Activated CD4-positive, alpha-beta T cell treated with anti-CD3 and anti-CD28 coated beads, Interleukin-2, Interleukin-6, amounts not matched to agents 100 ng/mL and 50 ng/mL, durations not matched to agents 16 hours and 8 hours (primary cell): Measurements from ENCODE around the gene MORF4L2.

Experiments used
- DNase-seq: peaks from one replicate; pipeline ENCODE4 v3.0.0-alpha.2; 2020

The MORF4L2 gene, protein sequence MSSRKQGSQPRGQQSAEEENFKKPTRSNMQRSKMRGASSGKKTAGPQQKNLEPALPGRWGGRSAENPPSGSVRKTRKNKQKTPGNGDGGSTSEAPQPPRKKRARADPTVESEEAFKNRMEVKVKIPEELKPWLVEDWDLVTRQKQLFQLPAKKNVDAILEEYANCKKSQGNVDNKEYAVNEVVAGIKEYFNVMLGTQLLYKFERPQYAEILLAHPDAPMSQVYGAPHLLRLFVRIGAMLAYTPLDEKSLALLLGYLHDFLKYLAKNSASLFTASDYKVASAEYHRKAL

DNA sequence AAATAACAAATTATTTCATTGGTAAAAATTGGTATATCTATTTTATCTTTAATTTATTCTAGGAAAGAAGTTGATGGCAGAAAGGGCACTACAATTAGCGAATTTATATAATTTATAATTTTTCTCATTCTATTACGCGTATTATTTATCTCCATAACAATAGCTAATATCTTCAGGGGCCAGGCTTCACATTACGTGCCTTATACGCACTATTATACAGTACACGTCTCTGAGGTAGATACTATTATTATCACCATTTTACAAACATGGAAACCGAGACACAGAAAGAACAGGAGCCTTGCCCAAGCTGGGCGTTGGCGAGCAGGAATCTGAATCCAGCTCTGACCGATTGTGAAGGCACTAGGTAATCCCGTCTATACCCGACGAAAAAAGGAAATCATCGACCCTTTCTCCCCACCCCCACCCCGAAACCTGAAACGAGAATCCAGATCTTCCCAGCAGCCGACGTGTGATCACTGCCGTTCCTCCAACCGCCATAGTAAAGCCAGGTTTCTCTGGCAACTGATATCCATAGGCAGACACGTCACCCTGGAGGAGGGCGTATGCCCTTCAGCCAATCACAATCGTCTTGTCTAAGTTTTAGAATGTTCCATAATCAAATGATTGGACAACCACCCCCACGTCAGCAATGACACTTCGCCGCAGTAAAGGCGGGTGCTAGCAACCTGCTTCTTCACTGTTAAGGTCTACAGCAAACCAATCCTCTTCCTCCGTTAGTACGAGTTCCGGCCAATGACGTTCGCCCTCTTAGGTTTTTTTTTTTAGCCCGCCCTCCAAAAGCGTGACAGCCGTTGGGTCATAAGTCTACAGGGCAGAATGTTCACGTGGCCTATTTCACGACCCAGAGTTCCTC is at the start of gene MORF4L2:
MORF4L2 (minus strand) TSS at position 501 of the 874 bp plus-strand sequence. CDS start 9,672 bp downstream, outside the sequence.
- peak; percentile 92 for DNase-seq

DNA sequence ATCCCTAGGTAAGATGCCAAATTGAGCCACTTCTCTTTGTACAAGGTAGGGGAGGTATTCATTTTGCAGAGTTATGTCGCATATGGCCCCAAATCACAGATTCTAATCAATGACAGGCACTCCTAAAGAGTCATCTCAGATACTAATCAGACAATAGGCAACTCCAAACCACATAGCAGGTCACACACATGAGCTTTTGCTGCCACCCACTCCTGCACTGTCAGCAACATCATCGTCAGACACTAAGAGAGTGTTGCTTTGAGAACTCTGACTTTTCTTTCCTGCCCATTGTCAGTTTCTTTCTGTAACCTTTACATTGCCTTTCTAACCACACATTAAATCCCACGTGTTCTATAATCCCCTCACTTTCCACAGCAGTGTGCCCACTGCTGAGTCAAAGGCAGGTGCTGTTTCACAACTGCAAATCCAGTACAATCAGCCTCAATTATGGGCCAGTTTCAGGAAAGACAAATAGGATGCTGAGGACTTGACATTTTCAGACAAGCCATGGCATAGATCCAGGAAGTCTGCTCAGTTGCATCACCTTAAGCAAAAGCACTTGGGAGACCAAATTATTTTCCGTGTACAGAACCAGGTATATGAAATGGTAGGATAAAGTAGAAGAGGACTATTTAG is 47.7 kb upstream of the MORF4L2 start:
- DNase-seq: peak; percentile 19

GRCh38 chrX:103733017-103733416 is 46.5 kb upstream of the MORF4L2 start:
- no peak for DNase-seq

DNA sequence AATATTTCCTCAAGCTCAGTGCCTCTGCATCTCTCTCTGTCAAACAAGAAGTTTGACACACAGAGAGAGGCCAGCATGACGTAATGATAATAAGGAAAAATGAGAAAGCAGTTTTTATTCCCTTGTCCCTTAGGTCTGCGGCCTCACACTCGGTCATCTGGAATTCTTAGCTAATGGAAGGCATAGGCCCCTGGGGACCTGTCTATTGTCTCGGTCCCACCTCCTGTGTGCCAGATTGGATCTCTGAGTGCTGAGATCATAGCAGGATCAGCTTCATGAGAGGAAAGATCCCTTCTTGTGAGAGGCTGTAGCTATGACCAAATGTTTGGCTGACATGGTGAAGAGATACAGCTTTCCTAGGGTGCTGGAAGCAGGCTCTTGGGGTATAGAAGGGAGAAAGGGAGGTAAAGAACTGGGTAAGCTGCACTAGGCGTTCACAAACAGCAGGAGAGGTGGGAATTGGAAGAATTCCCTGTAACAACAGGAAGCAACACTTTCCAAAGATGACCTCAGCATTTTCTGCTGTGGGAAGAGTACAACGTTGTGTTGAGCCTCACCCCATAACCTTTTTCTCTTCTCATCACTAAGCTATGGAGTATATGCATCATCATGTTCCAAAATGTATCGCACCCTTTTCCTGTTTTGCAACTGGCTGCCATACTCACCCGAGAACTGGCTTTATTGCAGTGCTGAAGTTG is 44.4 kb upstream of the MORF4L2 start:
- no peak for DNase-seq

- DNase-seq: no peak
Measured at GRCh38 chrX:103730147-103730795, 43.8 kb upstream of the MORF4L2 start.

GRCh38 chrX:103729015-103729414 is 42.5 kb upstream of the MORF4L2 start:
- DNase-seq: no peak

- DNase-seq: no peak
Measured at GRCh38 chrX:103727115-103727514, 40.6 kb upstream of the MORF4L2 start.

DNA sequence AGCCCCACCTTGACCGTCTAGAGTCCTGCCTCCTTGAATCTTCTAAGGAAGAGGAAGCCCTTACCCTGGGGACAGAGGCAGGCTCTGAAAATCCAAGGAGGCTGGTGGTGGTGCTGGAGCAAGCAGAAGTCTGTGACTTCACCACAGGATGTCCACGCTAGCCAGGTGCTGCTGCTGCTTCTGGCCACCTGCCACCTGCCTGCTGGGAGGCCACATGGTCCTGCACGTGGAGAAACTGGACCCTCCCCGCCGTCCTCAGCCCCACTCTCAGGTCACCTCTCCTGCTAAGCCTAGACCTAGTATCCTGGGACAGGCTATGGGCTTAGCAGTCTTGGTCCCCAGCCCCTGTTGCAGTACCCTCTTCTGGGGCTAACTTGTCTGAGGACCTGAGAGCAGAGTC is 40.0 kb upstream of the MORF4L2 start:
- no peak for DNase-seq

- no peak for DNase-seq
Measured at GRCh38 chrX:103722505-103722904, 36.0 kb upstream of the MORF4L2 start.

GRCh38 chrX:103718120-103718519 is 31.6 kb upstream of the MORF4L2 start:
- DNase-seq: no peak

- no peak for DNase-seq
Measured at GRCh38 chrX:103716962-103717361, 30.5 kb upstream of the MORF4L2 start.

DNA sequence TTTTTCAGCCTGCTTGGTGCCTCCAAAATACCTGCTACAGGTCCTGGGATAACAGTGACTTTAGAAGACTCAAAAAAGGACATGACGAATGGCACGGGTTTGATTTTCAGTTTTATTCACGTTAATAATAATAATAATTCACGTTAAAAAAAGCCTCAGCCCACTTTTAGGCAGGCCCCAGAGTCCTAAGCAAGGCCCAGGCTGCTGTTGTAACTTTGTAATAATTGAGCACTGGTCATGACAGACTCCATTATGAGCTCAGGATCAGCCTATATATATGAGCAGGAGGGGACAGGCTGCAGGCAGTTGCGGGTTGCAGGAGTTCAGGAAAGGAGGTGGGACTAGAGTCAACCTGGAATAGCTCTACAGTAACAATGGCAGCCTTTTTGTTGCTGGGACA is 24.1 kb upstream of the MORF4L2 start, which contains the start of gene TMEM31:
TMEM31 (plus strand) TSS at position 301 of the 400 bp plus-strand sequence. CDS start 1,350 bp downstream, outside the sequence.
- no peak for DNase-seq

DNA sequence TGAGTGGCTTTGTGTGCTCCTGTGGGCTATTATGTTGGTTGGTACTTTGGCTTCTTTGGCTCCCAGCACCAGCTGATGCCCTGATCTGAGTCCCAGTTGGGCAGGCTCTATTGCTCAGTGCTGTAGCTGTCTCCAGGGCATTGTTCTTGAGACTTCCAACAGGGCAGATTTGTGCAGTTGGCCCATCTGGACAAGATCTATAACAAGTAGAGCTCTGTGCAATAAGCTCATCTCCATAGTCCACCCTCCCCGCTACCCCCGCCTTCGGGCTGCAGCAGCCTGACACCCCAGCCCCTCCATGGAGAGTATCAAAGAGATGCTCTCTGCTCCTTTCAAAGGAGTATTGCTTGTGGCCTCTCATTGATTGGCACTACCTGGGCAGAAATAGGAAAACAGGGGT is 18.4 kb upstream of the MORF4L2 start:
- DNase-seq: no peak

DNA sequence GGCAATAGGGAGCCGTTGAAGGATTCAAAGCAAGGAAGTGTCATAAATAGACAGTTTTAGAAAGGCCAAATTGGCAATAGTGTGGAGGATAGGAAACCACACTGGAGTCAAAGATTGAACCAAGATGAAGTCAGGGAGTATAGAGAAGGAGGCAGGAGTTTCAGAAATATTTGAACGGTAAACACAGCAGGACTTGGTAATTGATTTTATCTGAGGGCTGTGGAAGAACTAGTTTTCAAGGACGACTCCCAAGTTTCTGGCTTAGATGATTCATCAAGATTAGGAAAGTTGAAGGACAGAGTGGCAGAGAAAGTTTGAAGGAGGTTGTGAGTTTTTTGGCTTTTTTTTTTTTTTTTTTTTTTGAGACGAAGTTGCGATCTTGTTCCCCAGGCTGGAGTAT is 12.7 kb upstream of the MORF4L2 start:
- no peak for DNase-seq

DNA sequence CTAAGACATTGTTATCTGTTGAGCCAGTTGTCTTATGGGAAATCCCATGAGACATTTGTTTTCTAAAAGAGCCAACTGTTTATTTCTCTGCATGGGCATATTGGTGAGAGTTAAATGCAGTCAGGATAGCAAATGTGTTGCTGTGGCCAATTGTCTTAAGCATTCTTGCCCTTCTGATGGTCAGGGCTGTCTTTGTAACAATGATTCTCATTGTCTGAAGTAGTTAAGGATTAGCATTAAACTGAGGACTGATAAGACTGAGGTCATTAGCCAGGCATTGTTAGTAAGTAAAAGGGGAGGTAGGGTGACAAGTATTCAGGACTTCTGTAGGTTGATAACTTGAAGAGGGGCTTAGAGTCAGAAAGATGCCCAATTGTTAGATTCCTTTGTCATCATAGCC is 11.2 kb upstream of the MORF4L2 start:
- DNase-seq: no peak

- DNase-seq: no peak
Measured at GRCh38 chrX:103691059-103691458, 4.6 kb upstream of the MORF4L2 start.

DNA sequence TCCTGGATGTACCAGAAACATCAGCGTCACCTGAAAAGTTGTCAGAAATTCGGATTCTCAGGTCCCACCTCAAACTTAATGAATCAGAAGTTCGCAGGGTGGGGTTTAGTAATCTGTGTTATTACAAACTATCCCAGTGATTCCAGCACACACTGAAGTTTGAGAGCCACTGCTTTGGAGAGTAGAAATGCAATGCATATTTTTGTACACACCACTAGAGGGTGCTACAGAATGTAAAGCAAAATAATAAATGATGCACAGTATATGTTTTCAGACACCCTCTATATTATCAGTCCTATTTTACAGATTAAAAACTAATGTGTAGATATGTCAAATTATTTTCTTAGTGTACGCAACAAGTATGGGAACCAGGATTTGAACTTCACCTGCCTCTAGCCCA is 2.4 kb upstream of the MORF4L2 start:
- DNase-seq: peak; percentile 37

DNA sequence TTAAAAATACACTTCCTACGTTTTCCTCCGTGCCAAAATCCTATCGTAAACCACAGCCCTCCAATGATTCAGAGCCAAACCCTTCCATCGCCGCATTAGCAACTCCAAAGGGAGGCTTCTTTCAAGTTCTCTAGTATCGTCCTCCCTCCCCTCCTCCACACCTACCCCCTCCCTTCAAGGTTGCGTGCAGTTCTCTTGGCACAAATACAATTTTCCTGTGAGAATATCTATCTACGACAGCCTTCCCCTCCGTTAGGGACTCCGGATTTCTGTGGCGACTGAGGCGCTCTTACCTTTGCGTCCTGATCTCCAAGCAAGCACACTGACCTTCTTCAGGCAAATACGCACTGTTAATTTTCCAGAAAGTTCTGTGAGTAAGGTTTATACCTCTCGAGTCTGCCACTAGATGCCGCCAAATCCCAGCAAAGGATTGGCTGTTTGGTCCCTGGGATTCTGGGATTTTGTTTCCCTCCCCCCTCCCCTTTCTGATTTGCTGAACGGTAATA is 1.2 kb upstream of the MORF4L2 start:
- peak; percentile 66 for DNase-seq

GRCh38 chrX:103687073-103687695 is 685 bp upstream of the MORF4L2 start:
- DNase-seq: peak; percentile 88

- peak; percentile 14 for DNase-seq
Measured at GRCh38 chrX:103685396-103685795, 1.1 kb downstream of the MORF4L2 start.

DNA sequence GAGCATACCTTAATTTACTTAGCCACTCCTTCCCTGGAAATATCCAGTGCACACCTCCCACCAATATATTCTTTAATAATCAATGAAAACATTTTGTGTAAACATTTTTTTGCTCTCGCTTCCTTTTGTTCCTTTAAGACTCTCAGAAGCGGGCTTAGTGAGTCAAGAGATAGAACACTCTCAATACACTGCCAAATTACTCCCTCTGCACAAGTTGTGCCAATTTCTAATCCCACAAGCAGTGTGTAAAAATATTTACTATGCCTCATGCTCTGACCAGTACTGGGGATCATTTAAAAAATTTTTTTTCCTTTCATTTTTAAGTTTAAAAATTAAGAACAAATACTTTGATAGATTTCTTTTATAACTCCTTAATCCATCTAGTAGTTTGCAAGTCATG is 5.1 kb downstream of the MORF4L2 start:
- no peak for DNase-seq
